GM10847 (cell line): Measurements from ENCODE around the gene MED13L.

Source experiments
- POLR2A ChIP-seq: IDR thresholded peaks from 2 replicates; pipeline ENCODE4 v1.6.1; 2011; ENCODE audit not compliant: insufficient read length; ENCODE audit errors: extremely low read depth

MED13L gene

GRCh38 chr12:116215023-116215422, 62.5 kb downstream of the MED13L start:
- TF ChIP-seq POLR2A, result no peak

GRCh38 chr12:116213885-116214527, 63.5 kb downstream of the MED13L start:
- no peak for TF ChIP-seq POLR2A

DNA sequence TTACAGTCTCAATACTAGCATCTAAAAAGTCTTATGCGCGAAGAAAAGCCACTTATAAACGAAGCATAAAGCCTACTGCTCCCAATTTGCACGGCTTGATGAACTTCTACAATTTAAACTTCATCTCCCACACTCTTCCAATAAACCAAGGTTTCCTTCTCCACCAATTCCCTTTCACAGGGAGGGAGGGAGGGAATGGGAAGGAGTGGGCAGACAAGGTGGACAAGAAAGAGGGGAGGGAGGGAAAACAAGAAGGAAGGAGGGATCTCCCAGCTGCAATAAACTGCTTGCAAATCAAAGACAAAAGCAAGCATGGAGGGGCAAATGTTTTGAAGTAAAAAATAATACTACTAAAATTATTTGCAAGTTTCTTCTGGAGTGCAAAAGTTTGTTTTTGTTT, 64.5 kb downstream of the MED13L start:
- TF ChIP-seq POLR2A, result no peak

GRCh38 chr12:116210762-116211161, 66.7 kb downstream of the MED13L start:
- TF ChIP-seq POLR2A, result no peak

DNA sequence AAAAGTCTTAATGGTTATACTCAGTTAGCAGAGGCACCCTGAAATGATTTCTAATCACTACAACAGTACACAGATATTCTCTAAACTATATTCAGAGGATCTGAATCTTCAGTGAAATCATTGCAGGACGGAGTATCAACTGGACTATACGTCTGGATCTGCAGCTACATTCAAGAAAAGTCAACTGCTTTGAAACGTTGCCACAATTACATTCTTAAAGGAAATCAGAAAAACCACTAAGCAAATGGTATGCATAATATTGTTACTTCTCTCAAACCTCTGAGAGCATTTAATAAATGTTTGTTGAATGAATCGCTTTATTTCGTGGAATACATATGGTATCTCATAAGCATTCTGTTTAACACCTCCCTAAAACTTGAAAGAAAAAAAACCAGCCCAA, 67.4 kb downstream of the MED13L start:
- TF ChIP-seq POLR2A, result no peak

DNA sequence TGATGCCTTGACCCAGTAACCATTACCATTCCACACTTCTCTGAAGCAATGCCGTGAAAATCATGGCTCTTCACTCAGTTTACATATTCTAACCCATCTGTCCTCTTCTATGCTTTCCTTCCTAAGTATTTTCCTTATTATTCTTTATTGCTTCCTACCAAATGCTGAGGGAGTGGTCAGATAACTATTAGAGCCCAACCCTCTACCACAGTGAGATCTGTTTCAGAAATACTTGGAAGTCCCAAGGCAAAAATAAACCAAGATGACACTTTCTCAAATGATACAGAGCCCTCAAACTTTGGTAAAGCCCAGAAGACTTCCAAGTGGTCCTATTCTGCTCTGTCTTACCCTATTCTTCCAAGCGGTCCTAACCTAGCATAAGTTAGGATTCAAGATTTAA, 68.0 kb downstream of the MED13L start:
- no peak for TF ChIP-seq POLR2A

GRCh38 chr12:116207274-116207673, 70.2 kb downstream of the MED13L start:
- TF ChIP-seq POLR2A, result no peak

GRCh38 chr12:116206828-116207227, 70.7 kb downstream of the MED13L start:
- no peak for TF ChIP-seq POLR2A

- TF ChIP-seq POLR2A, result no peak
These were observed 72.7 kb downstream of the MED13L start for GRCh38 chr12:116204785-116205184.

DNA sequence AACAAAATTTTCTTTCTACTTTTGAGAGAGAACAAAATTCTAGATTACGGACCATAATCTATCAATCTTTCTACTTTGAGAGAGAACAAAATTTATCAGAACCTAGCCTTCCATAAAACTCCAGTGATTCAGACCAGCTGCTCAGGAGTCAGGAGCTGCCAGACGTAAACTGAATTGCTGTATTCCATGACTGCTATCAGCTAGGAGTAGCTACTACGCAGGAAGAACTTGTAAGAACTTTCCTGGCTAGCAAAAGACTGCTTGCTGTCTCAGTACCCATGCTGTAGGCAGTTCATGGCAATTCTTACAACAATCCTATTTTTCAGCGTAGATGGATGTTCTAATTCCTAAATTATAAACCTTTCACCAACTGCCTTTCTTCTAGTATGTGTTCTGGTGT, 73.3 kb downstream of the MED13L start:
- TF ChIP-seq POLR2A, result no peak

DNA sequence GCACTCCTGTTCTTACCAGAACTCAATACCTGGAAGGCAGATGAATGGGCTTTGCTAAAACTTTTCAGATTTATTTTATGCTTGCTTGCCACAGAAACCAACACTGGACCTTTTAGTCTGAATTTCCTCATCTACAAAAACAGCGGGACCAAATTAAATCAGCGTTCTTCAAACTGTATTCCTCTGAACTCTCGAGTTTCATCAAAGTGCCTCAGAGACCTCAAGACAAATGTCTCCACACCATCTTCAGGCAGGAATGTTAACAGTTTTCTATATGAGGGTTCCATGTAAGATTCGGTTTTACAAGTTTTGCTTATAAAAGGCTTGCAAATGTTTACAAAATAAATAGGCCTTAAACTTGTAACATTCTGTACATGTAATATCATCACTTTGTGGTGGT, 74.6 kb downstream of the MED13L start:
- no peak for TF ChIP-seq POLR2A

DNA sequence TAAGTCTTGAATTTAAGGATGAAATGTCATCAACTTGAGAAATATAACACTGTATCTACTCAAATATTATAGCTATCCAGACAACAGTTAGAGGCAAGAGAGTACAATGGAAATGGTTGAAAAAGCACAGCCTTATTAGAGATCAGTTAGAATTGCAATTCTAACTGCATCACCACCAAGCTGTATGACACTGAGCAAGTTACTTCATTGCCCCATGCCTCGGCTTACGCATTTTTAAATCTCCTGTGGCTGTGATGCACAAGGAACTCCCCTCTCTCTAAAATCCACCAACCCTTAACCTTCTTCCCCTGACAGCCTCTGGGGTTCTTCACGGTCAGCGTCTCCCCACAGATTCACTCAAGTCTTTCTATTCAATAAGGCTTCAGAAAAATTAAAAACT, 75.1 kb downstream of the MED13L start:
- no peak for TF ChIP-seq POLR2A

GRCh38 chr12:116201908-116202307, 75.6 kb downstream of the MED13L start:
- TF ChIP-seq POLR2A, result no peak

- TF ChIP-seq POLR2A, result no peak
These were observed 76.1 kb downstream of the MED13L start for GRCh38 chr12:116201359-116201758.

DNA sequence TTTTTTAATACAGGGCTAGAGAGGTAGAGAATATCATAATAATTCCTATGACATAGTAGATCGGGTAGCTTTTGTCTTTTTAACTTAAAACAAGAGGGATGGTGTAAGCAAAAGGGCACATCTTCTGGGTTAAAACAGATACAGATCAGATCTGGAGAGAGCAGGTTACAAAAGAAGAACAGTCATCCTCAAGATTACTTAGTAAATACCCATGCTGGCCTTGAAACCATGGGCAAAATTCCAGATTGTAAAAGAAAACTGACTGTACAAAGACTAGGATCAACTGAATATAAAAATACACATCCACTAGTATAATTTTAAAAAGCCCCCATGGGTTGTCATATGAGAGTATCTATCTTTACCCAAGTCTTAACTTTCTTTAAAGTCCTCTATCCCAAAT, 76.7 kb downstream of the MED13L start:
- no peak for TF ChIP-seq POLR2A

DNA sequence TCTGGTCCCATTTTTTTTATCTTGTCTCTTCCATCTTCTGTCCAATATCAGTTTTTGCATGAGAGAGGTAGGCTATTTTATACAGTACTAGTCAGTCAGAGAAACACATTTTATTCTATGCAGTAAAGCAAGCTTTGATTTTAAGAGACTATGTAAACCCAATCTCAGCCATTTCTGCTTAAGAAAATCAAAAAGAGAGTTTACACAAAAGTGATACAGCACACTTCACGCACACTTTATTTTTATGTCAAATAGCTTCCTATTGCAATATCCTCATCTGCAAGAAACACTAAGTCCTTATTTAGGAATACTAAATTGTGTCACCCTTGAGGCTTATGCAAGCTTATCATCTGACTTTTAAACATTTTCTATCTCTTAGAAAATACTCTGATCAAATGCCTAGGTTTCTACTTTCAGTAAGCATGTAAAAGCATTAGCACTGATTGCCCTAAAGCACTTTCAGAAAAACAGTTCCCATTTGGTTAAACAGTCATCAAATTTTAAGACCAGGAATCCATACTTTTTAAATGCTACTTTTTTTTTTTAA, 78.3 kb downstream of the MED13L start:
- no peak for TF ChIP-seq POLR2A
